Measurements from ENCODE around the gene IREB2. TPM values are rescaled to one million over a fixed set of nuclear protein-coding genes. Genes with fewer than 3 reads are reported as not detected.

The IREB2 gene
- total and polyA plus RNA-seq, 2 of the 13 experiments (the other 11 are each of a cell fraction or from before 2014, with no cell fraction given) = 24.2 to 30.4 TPM

- TF ChIP-seq, protein P1, sequence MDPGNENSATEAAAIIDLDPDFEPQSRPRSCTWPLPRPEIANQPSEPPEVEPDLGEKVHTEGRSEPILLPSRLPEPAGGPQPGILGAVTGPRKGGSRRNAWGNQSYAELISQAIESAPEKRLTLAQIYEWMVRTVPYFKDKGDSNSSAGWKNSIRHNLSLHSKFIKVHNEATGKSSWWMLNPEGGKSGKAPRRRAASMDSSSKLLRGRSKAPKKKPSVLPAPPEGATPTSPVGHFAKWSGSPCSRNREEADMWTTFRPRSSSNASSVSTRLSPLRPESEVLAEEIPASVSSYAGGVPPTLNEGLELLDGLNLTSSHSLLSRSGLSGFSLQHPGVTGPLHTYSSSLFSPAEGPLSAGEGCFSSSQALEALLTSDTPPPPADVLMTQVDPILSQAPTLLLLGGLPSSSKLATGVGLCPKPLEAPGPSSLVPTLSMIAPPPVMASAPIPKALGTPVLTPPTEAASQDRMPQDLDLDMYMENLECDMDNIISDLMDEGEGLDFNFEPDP (CRISPR knock-in tag; conservative IDR thresholded peaks at IDR 0.05) = no peak
- TF ChIP-seq, protein P2, sequence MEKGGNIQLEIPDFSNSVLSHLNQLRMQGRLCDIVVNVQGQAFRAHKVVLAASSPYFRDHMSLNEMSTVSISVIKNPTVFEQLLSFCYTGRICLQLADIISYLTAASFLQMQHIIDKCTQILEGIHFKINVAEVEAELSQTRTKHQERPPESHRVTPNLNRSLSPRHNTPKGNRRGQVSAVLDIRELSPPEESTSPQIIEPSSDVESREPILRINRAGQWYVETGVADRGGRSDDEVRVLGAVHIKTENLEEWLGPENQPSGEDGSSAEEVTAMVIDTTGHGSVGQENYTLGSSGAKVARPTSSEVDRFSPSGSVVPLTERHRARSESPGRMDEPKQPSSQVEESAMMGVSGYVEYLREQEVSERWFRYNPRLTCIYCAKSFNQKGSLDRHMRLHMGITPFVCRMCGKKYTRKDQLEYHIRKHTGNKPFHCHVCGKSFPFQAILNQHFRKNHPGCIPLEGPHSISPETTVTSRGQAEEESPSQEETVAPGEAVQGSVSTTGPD (CRISPR knock-in tag; IDR thresholded peaks at IDR 0.05) = no peak
- TF ChIP-seq TCF12 (IDR thresholded peaks at IDR 0.05) (no peak), TCF12 (CRISPR knock-in tag; IDR thresholded peaks at IDR 0.05) (no peak), ZBTB26 (CRISPR knock-in tag; IDR thresholded peaks at IDR 0.05; ENCODE audit: borderline replicate concordance) (no peak), NR2C2 (CRISPR knock-in tag; IDR thresholded peaks at IDR 0.05; ENCODE audit: borderline replicate concordance) (no peak), FOSL1 (CRISPR knock-in tag; IDR thresholded peaks at IDR 0.05; ENCODE audit: borderline replicate concordance) (no peak), DBP (CRISPR knock-in tag; IDR thresholded peaks at IDR 0.05; ENCODE audit: not compliant biosample characterization) (no peak), ZNF496 (CRISPR knock-in tag; IDR thresholded peaks at IDR 0.05; ENCODE audit: insufficient replicate concordance) (no peak), ZNF430 (CRISPR knock-in tag; IDR thresholded peaks at IDR 0.05) (no peak), TGIF2 (CRISPR knock-in tag; IDR thresholded peaks at IDR 0.05) (peak; percentile 38; the same call in 1 of the 2 replicates), ZFP1 (CRISPR knock-in tag; IDR thresholded peaks at IDR 0.05) (no peak), JUND (CRISPR knock-in tag; IDR thresholded peaks at IDR 0.05) (no peak), EP300 (IDR thresholded peaks at IDR 0.05; ENCODE audit: low read depth in 2 of 2, low read length in 2 of 2) (no peak), EP300 (CRISPR knock-in tag; IDR thresholded peaks at IDR 0.05; ENCODE audit: borderline replicate concordance) (no peak), TP53 (CRISPR knock-in tag; conservative IDR thresholded peaks at IDR 0.05) (0 out of 2 replicates have a peak, but pooled peaks have one; percentile 39), GATA4 (IDR thresholded peaks at IDR 0.05; ENCODE audit: borderline replicate concordance, low read depth) (no peak), ZNF354B (CRISPR knock-in tag; IDR thresholded peaks at IDR 0.05) (no peak), KLF16 (CRISPR knock-in tag; IDR thresholded peaks at IDR 0.05) (no peak), SRY (CRISPR knock-in tag; IDR thresholded peaks at IDR 0.05) (0 out of 2 replicates have a peak, but pooled peaks have one; percentile 39), ZBTB3 (CRISPR knock-in tag; IDR thresholded peaks at IDR 0.05; ENCODE audit: borderline replicate concordance, low read depth) (no peak), NBN (conservative IDR thresholded peaks at IDR 0.05) (no peak), MXD4 (CRISPR knock-in tag; IDR thresholded peaks at IDR 0.05) (no peak), ZNF101 (CRISPR knock-in tag; IDR thresholded peaks at IDR 0.05; ENCODE audit: borderline replicate concordance, low read depth) (no peak), THYN1 (CRISPR knock-in tag; IDR thresholded peaks at IDR 0.05; ENCODE audit: borderline replicate concordance, low read depth) (no peak), MED8 (CRISPR knock-in tag; IDR thresholded peaks at IDR 0.05; ENCODE audit: insufficient replicate concordance) (no peak), SOX5 (CRISPR knock-in tag; IDR thresholded peaks at IDR 0.05; ENCODE audit: borderline replicate concordance) (no peak)
- TF ChIP-seq, protein P3, sequence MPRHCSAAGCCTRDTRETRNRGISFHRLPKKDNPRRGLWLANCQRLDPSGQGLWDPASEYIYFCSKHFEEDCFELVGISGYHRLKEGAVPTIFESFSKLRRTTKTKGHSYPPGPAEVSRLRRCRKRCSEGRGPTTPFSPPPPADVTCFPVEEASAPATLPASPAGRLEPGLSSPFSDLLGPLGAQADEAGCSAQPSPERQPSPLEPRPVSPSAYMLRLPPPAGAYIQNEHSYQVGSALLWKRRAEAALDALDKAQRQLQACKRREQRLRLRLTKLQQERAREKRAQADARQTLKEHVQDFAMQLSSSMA (CRISPR knock-in tag; IDR thresholded peaks at IDR 0.05) = no peak
These were observed 69.8 kb downstream of the IREB2 start (continued) for GRCh38 chr15:78507831-78508160.

Data from HepG2 (cell line).